OCI-LY3 (cell line): ENCODE results near the gene ALCAM.

ENCODE experiments used
- CTCF ChIP-seq: fragments of 200-600, 300-600 bp; sonication (generic); IDR thresholded peaks from 2 replicates; pipeline ENCODE4 v1.5.1; 2014; ENCODE audit warnings: antibody characterized with exemption, low read length, low read depth
- EZH2phosphoT487 ChIP-seq: fragments of 200-600 bp; shearing (Covaris generic); IDR thresholded peaks from 2 replicates; pipeline ENCODE4 v1.6.1; 2018; ENCODE audit warnings: antibody characterized with exemption, mixed run types, low read depth

- no peak for TF ChIP-seq CTCF
- TF ChIP-seq EZH2phosphoT487: no peak
Measured at GRCh38 chr3:105594219-105594618, 227.5 kb downstream of the ALCAM start.
